ENCODE data around the gene GGCT. TPM values are rescaled to one million over a fixed set of nuclear protein-coding genes. Genes with fewer than 3 reads are reported as not detected.

Gene GGCT
- total and polyA plus RNA-seq, 5 donors from 2014 or later: 10.9 to 32.7 (median 26.1) TPM

DNA sequence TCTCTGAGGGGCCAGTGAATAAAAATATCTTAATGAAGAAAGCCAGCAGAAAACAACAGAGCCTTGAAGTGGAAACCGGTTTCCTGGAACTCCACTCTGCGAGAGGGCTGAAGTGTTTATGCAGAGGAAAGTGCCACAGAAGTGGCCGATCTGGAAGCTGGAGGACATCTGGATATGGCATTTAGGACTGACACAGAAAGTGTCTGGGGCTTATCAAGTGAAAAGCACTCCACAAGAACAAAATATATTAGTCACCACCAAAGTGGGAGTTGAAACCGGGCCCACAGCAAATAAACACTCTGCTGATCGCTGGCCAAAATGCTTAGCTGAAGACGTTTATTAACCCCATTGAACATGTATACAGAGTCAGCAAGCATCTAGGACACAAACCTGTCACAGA, 33.9 kb downstream of the GGCT start:
- no peaks in the 10 kb centered on the region for H3K9me3 Mint-ChIP-seq
- peak overlapping the region in 2 of 3 donors; percentile 21 to 74 for H3K27ac Mint-ChIP-seq
- no peaks in the 10 kb centered on the region for H3K27me3 Mint-ChIP-seq
- Histone ChIP-seq H3K4me3 (ENCODE audit: low read depth, low read length) (no peak overlapping the region), H3K9me3 (ENCODE audit: control insufficient read depth in 2 of 2, low read length in 2 of 2) (no peaks in the 10 kb centered on the region), H3K27me3 (ENCODE audit: control insufficient read depth, insufficient read depth, low read length) (no peaks in the 10 kb centered on the region), H3K27ac (ENCODE audit: insufficient read depth, low read length, poor library complexity, severe bottlenecking) (no peak overlapping the region), H3K4me1 (ENCODE audit: control insufficient read depth, insufficient read depth, low read length, poor library complexity, severe bottlenecking) (peaks cover 21% of the 10 kb centered on the region), H3K36me3 (ENCODE audit: control insufficient read depth, insufficient read depth, low read length) (peaks cover 20% of the 10 kb centered on the region)
- peak overlapping the region in 1 of 4 donors; percentile 41 for H3K4me3 Mint-ChIP-seq
- peaks cover 24% of the 10 kb centered on the region for H3K36me3 Mint-ChIP-seq
- no peak for DNase-seq
- ATAC-seq (ENCODE audit: low read depth in 2 of 2): no peak
- H3K4me1 Mint-ChIP-seq: peaks cover 39 to 91% (median 68%) of the 10 kb centered on the region in 4 donors

GRCh38 chr7:30470163-30470770, 34.4 kb downstream of the GGCT start:
- Histone ChIP-seq H3K9me3 (ENCODE audit: control insufficient read depth in 2 of 2, low read length in 2 of 2) (no peaks in the 10 kb centered on the region), H3K27me3 (ENCODE audit: control insufficient read depth, insufficient read depth, low read length) (no peaks in the 10 kb centered on the region), H3K27ac (ENCODE audit: insufficient read depth, low read length, poor library complexity, severe bottlenecking) (no peak overlapping the region), H3K4me3 (ENCODE audit: low read depth, low read length) (no peak overlapping the region), H3K36me3 (ENCODE audit: control insufficient read depth, insufficient read depth, low read length) (peaks cover 18% of the 10 kb centered on the region), H3K4me1 (ENCODE audit: control insufficient read depth, insufficient read depth, low read length, poor library complexity, severe bottlenecking) (peaks cover 23% of the 10 kb centered on the region)
- Mint-ChIP-seq H3K9me3 (no peaks in the 10 kb centered on the region), H3K4me3 (peak overlapping the region in 1 of 4 donors; percentile 3), H3K27ac (no peak overlapping the region), H3K36me3 (peaks cover 24% of the 10 kb centered on the region), H3K27me3 (no peaks in the 10 kb centered on the region), H3K4me1 (peaks cover 38 to 89% (median 68%) of the 10 kb centered on the region in 4 donors)
- DNase-seq (no peak), ATAC-seq (ENCODE audit: low read depth in 2 of 2) (no peak)

DNA sequence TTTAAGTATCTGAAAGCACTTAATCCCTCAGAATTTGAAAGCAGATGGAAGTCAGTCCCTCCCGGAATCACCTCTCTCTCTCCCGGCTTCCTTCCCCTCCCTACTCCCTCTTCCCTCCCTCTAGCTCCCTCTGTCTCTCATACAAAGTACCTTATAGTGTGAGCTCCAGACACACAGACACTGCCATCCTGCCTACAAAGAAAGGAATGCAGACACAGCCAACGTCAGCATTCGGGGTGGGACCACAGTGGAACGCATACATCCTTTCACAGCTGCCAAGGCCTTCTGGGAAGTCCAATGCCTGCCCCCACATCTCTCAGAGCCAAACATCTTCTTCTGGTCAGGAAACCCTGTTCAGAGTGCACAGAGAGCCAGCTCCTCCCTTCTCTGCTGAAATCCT, 35.3 kb downstream of the GGCT start:
- Histone ChIP-seq H3K9me3 (ENCODE audit: control insufficient read depth in 2 of 2, low read length in 2 of 2) (no peaks in the 10 kb centered on the region), H3K36me3 (ENCODE audit: control insufficient read depth, insufficient read depth, low read length) (peaks cover 12% of the 10 kb centered on the region), H3K27ac (ENCODE audit: insufficient read depth, low read length, poor library complexity, severe bottlenecking) (no peak overlapping the region), H3K4me1 (ENCODE audit: control insufficient read depth, insufficient read depth, low read length, poor library complexity, severe bottlenecking) (peaks cover 23% of the 10 kb centered on the region), H3K27me3 (ENCODE audit: control insufficient read depth, insufficient read depth, low read length) (no peaks in the 10 kb centered on the region), H3K4me3 (ENCODE audit: low read depth, low read length) (no peak overlapping the region)
- H3K27me3 Mint-ChIP-seq: no peaks in the 10 kb centered on the region
- no peak overlapping the region for H3K4me3 Mint-ChIP-seq
- H3K9me3 Mint-ChIP-seq: no peaks in the 10 kb centered on the region
- peaks cover 24% of the 10 kb centered on the region for H3K36me3 Mint-ChIP-seq
- ATAC-seq (ENCODE audit: low read depth in 2 of 2) (no peak), DNase-seq (no peak)
- peaks cover 32 to 90% (median 61%) of the 10 kb centered on the region in 4 donors for H3K4me1 Mint-ChIP-seq
- H3K27ac Mint-ChIP-seq: peak overlapping the region in 1 of 3 donors; percentile 6

DNA sequence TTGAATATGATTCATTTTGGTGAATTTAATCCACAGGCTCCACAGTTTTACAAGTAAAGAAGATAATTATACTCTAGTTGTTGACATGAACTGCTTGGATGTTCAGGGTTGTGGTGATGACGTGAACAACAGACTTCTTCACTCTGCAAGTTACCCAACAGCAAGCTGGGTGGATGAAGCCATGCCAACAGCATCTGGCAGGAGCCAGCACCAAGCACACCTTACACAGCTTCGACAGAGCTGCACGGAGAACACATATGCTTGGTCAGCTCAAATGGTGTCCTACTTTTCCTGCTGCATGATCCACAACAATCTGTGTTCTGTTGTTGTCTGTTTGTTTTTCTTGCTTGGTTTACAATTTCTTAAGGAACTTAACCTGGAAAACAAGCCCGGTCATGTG, 35.8 kb downstream of the GGCT start:
- Mint-ChIP-seq H3K36me3 (peaks cover 21% of the 10 kb centered on the region), H3K4me1 (peaks cover 28 to 85% (median 57%) of the 10 kb centered on the region in 4 donors), H3K4me3 (no peak overlapping the region), H3K27ac (peak overlapping the region in 2 of 3 donors; percentile 6 to 59), H3K9me3 (no peaks in the 10 kb centered on the region), H3K27me3 (no peaks in the 10 kb centered on the region)
- Histone ChIP-seq H3K27me3 (ENCODE audit: control insufficient read depth, insufficient read depth, low read length) (no peaks in the 10 kb centered on the region), H3K36me3 (ENCODE audit: control insufficient read depth, insufficient read depth, low read length) (peaks cover 12% of the 10 kb centered on the region), H3K4me3 (ENCODE audit: low read depth, low read length) (no peak overlapping the region), H3K4me1 (ENCODE audit: control insufficient read depth, insufficient read depth, low read length, poor library complexity, severe bottlenecking) (peaks cover 23% of the 10 kb centered on the region), H3K9me3 (ENCODE audit: control insufficient read depth in 2 of 2, low read length in 2 of 2) (no peaks in the 10 kb centered on the region), H3K27ac (ENCODE audit: insufficient read depth, low read length, poor library complexity, severe bottlenecking) (no peak overlapping the region)
- DNase-seq (no peak), ATAC-seq (ENCODE audit: low read depth in 2 of 2) (no peak)

- no peaks in the 10 kb centered on the region for H3K27me3 ChIP-seq (ENCODE audit: control insufficient read depth, insufficient read depth, low read length)
- no peaks in the 10 kb centered on the region for H3K9me3 Mint-ChIP-seq
- no peak overlapping the region for H3K4me3 ChIP-seq (ENCODE audit: low read depth, low read length)
- peaks cover 33 to 77% (median 55%) of the 10 kb centered on the region in 4 donors for H3K4me1 Mint-ChIP-seq
- H3K4me1 ChIP-seq (ENCODE audit: control insufficient read depth, insufficient read depth, low read length, poor library complexity, severe bottlenecking): peaks cover 18% of the 10 kb centered on the region
- H3K27ac Mint-ChIP-seq: peak overlapping the region in 2 of 3 donors; percentile 6 to 59
- DNase-seq: no peak
- ATAC-seq (ENCODE audit: low read depth in 2 of 2): no peak
- no peak overlapping the region for H3K27ac ChIP-seq (ENCODE audit: insufficient read depth, low read length, poor library complexity, severe bottlenecking)
- no peaks in the 10 kb centered on the region for H3K9me3 ChIP-seq (ENCODE audit: control insufficient read depth in 2 of 2, low read length in 2 of 2)
- peaks cover 16% of the 10 kb centered on the region for H3K36me3 Mint-ChIP-seq
- peaks cover 14% of the 10 kb centered on the region for H3K36me3 ChIP-seq (ENCODE audit: control insufficient read depth, insufficient read depth, low read length)
- H3K4me3 Mint-ChIP-seq: peak overlapping the region in 1 of 4 donors; percentile 10
- no peaks in the 10 kb centered on the region for H3K27me3 Mint-ChIP-seq
These were observed 36.6 kb downstream of the GGCT start for GRCh38 chr7:30468041-30468440.

- Mint-ChIP-seq H3K36me3 (peaks cover 16% of the 10 kb centered on the region), H3K27ac (peak overlapping the region in 1 of 3 donors; percentile 57), H3K9me3 (no peaks in the 10 kb centered on the region), H3K4me1 (peaks cover 31 to 70% (median 49%) of the 10 kb centered on the region in 4 donors), H3K4me3 (no peak overlapping the region), H3K27me3 (no peaks in the 10 kb centered on the region)
- no peaks in the 10 kb centered on the region for H3K9me3 ChIP-seq (ENCODE audit: control insufficient read depth in 2 of 2, low read length in 2 of 2)
- DNase-seq: no peak
- peaks cover 13% of the 10 kb centered on the region for H3K36me3 ChIP-seq (ENCODE audit: control insufficient read depth, insufficient read depth, low read length)
- no peak overlapping the region for H3K27ac ChIP-seq (ENCODE audit: insufficient read depth, low read length, poor library complexity, severe bottlenecking)
- no peaks in the 10 kb centered on the region for H3K27me3 ChIP-seq (ENCODE audit: control insufficient read depth, insufficient read depth, low read length)
- H3K4me3 ChIP-seq (ENCODE audit: low read depth, low read length): no peak overlapping the region
- peaks cover 14% of the 10 kb centered on the region for H3K4me1 ChIP-seq (ENCODE audit: control insufficient read depth, insufficient read depth, low read length, poor library complexity, severe bottlenecking)
- ATAC-seq (ENCODE audit: low read depth in 2 of 2): no peak
These were observed 37.4 kb downstream of the GGCT start for GRCh38 chr7:30467271-30467670.

DNA sequence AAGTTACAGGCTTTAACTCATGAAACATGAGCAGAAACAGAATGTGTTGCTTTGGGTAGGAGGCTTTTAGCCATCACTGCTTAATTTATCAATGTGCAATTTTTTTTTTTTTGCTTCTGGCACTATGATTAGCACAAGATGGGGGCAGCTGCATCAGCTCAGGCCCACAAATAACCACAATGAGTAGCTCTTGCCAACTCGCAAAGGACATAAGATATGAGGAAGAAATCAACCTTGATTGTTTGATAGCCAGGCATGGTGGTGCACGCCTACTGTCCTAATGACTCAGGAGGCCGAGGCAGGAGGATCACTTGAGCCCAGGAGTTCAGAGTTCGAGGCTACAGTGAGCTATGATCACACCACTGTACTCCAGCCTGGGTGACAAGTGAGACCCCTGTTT, 38.4 kb downstream of the GGCT start:
- Mint-ChIP-seq H3K4me1 (peaks cover 22 to 60% (median 41%) of the 10 kb centered on the region in 4 donors), H3K9me3 (no peaks in the 10 kb centered on the region), H3K27me3 (no peaks in the 10 kb centered on the region), H3K36me3 (peaks cover 16% of the 10 kb centered on the region), H3K27ac (no peak overlapping the region), H3K4me3 (no peak overlapping the region)
- Histone ChIP-seq H3K4me3 (ENCODE audit: low read depth, low read length) (no peak overlapping the region), H3K36me3 (ENCODE audit: control insufficient read depth, insufficient read depth, low read length) (peaks cover 13% of the 10 kb centered on the region), H3K27ac (ENCODE audit: insufficient read depth, low read length, poor library complexity, severe bottlenecking) (no peak overlapping the region), H3K9me3 (ENCODE audit: control insufficient read depth in 2 of 2, low read length in 2 of 2) (no peaks in the 10 kb centered on the region), H3K27me3 (ENCODE audit: control insufficient read depth, insufficient read depth, low read length) (no peaks in the 10 kb centered on the region), H3K4me1 (ENCODE audit: control insufficient read depth, insufficient read depth, low read length, poor library complexity, severe bottlenecking) (peaks cover 4% of the 10 kb centered on the region)
- DNase-seq: no peak
- ATAC-seq (ENCODE audit: low read depth in 2 of 2): no peak

- H3K9me3 ChIP-seq (ENCODE audit: control insufficient read depth in 2 of 2, low read length in 2 of 2): no peaks in the 10 kb centered on the region
- H3K27me3 ChIP-seq (ENCODE audit: control insufficient read depth, insufficient read depth, low read length): no peaks in the 10 kb centered on the region
- H3K4me3 ChIP-seq (ENCODE audit: low read depth, low read length): no peak overlapping the region
- H3K4me3 Mint-ChIP-seq: no peak overlapping the region
- H3K36me3 ChIP-seq (ENCODE audit: control insufficient read depth, insufficient read depth, low read length): peaks cover 13% of the 10 kb centered on the region
- peaks cover 22 to 55% (median 36%) of the 10 kb centered on the region in 4 donors for H3K4me1 Mint-ChIP-seq
- ATAC-seq (ENCODE audit: low read depth in 2 of 2): no peak
- DNase-seq: no peak
- H3K27me3 Mint-ChIP-seq: no peaks in the 10 kb centered on the region
- H3K4me1 ChIP-seq (ENCODE audit: control insufficient read depth, insufficient read depth, low read length, poor library complexity, severe bottlenecking): peaks cover 4% of the 10 kb centered on the region
- no peaks in the 10 kb centered on the region for H3K9me3 Mint-ChIP-seq
- H3K36me3 Mint-ChIP-seq: peaks cover 16% of the 10 kb centered on the region
- H3K27ac Mint-ChIP-seq: peak overlapping the region in 1 of 3 donors; percentile 20
- H3K27ac ChIP-seq (ENCODE audit: insufficient read depth, low read length, poor library complexity, severe bottlenecking): no peak overlapping the region
These were observed 38.8 kb downstream of the GGCT start for GRCh38 chr7:30465811-30466180.

All from CD4-positive, CD25-positive, alpha-beta regulatory T cell (primary cell).